H1 (cell line): Measurements from ENCODE around the gene PCBP1.

Experiments used
- BACH1 ChIP-seq: IDR thresholded peaks from 2 replicates; pipeline ENCODE4 v1.6.1; 2012; ENCODE audit warnings: low read length, improper control_type of control experiment
- CBX8 ChIP-seq: fragments of 300-800, 300-1000 bp; sonication (generic); IDR thresholded peaks from 2 replicates; pipeline ENCODE4 v1.7.1; 2016; ENCODE audit warnings: low read depth, low read length, borderline replicate concordance
- CREB1 ChIP-seq: IDR thresholded peaks from 2 replicates; pipeline ENCODE4 v1.6.1; 2012; ENCODE audit warnings: inconsistent platforms
- CTCF ChIP-seq, 3 experiments: IDR thresholded peaks; 1 replicate in 2 of 3; 2 replicates in 1 of 3; pipeline versions ENCODE4 v1.5.1 to v1.6.1; 2011; ENCODE audit warnings: low read length in 3 of 3, mild to moderate bottlenecking in 3 of 3, inconsistent platforms in 2 of 3, low read depth in 1 of 3, moderate library complexity in 1 of 3; ENCODE audit not compliant: insufficient read depth in 1 of 3; ENCODE audit errors: control extremely low read depth in 1 of 3
- EP300 ChIP-seq, 2 experiments: IDR thresholded peaks; 1 replicate in 1 of 2; 2 replicates in 1 of 2; pipeline ENCODE4 v1.6.1; 2011 to 2012; ENCODE audit warnings: low read depth in 2 of 2, low read length in 2 of 2, mild to moderate bottlenecking in 2 of 2, borderline replicate concordance in 1 of 2, inconsistent platforms in 1 of 2, moderate library complexity in 1 of 2
- GABPA ChIP-seq: IDR thresholded peaks from 2 replicates; pipeline ENCODE4 v1.6.1; 2011; ENCODE audit warnings: mild to moderate bottlenecking, low read length, moderate library complexity, borderline replicate concordance; ENCODE audit not compliant: insufficient read depth
- PHF8 ChIP-seq: fragments of 200-600 bp; sonication (generic); conservative IDR thresholded peaks from 2 replicates; pipeline ENCODE4 v1.7.1; 2012; ENCODE audit warnings: low read depth, mild to moderate bottlenecking, inconsistent platforms, low read length, moderate library complexity
- POLR2AphosphoS5 ChIP-seq: IDR thresholded peaks from 2 replicates; pipeline ENCODE4 v1.6.1; 2011; ENCODE audit warnings: low read depth, low read length
- SRF ChIP-seq: IDR thresholded peaks from 2 replicates; pipeline ENCODE4 v1.6.1; 2011; ENCODE audit warnings: mild to moderate bottlenecking, low read depth, low read length, moderate library complexity
- TAF1 ChIP-seq: IDR thresholded peaks from 2 replicates; pipeline ENCODE4 v1.6.1; 2011; ENCODE audit warnings: mild to moderate bottlenecking, low read depth, low read length

GRCh38 chr2:70091816-70092215 is 4.5 kb downstream of the PCBP1 start:
- TF ChIP-seq POLR2AphosphoS5 (no peak), CTCF (IDR thresholded peaks at IDR 0.05; ENCODE audit: control extremely low read depth in 1 of 3, insufficient read depth in 1 of 3, low read depth in 1 of 3, low read length in 3 of 3) (no peak), PHF8 (no peak), TAF1 (no peak), EP300 (IDR thresholded peaks at IDR 0.05; ENCODE audit: borderline replicate concordance in 1 of 2, low read depth in 2 of 2, low read length in 2 of 2) (no peak), CREB1 (no peak), SRF (no peak), BACH1 (no peak), CBX8 (no peak), GABPA (no peak)
